Measurements from ENCODE around the gene VEPH1. TPM values are rescaled to one million over a fixed set of nuclear protein-coding genes. Genes with fewer than 3 reads are reported as not detected.

The VEPH1 gene
- total and polyA plus RNA-seq, 9 of the 15 experiments (the other 6 are each of a cell fraction or from before 2014, with no cell fraction given) = 4.5 to 15.6 (median 5.8) TPM

DNA sequence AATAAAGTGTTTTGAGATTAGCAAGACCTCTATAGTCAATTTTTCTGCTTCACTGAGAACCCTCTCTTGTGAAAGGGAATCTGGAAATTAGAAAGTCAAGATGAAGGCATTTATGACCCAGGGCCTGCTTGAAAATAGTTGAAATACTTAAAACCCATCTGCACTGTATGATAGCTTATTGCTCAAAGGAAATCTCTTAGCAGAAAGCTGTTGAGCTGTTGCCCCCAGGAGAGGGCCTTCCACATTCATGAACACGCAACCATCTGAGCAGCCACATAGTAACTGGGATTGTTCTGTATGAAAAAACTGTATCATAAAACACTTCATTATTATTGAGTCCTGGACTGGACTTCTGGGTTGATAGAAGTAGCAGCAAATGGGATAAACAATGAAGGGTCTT lies 173.0 kb downstream of the VEPH1 start:
- no peak for FAIRE-seq

More for the DNA sequence above, 173.0 kb downstream of the VEPH1 start:
- no peaks in the 10 kb centered on the region; a peak in 1 of 5 replicates for H3K27me3 ChIP-seq (ENCODE audit: control insufficient read depth in 2 of 2, insufficient read depth in 2 of 2, low read length in 2 of 2)
- H3K36me3 ChIP-seq (ENCODE audit: control insufficient read depth, insufficient read depth, low read length) = no peaks in the 10 kb centered on the region
- CTCF ChIA-PET (ENCODE audit: low intra/inter-chr PET ratio) = interaction anchor here (0.7 kb wide), 1 partner anchor 1468 kb away, joined by 3 read pairs; no protein-coding TSS in a partner anchor
- H3K9me1 ChIP-seq (ENCODE audit: control insufficient read depth, insufficient read depth, low read length) = no peaks in the 10 kb centered on the region
- no peaks in the 10 kb centered on the region for H3K9me3 ChIP-seq (replicated peaks; ENCODE audit: control insufficient read depth, insufficient read depth, low read depth, low read length)
- DNase-seq (ENCODE audit: extremely low read depth in 1 of 4, low spot score in 3 of 4) (no peak), ATAC-seq (no peak)
- TF ChIP-seq, protein P1, sequence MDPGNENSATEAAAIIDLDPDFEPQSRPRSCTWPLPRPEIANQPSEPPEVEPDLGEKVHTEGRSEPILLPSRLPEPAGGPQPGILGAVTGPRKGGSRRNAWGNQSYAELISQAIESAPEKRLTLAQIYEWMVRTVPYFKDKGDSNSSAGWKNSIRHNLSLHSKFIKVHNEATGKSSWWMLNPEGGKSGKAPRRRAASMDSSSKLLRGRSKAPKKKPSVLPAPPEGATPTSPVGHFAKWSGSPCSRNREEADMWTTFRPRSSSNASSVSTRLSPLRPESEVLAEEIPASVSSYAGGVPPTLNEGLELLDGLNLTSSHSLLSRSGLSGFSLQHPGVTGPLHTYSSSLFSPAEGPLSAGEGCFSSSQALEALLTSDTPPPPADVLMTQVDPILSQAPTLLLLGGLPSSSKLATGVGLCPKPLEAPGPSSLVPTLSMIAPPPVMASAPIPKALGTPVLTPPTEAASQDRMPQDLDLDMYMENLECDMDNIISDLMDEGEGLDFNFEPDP (CRISPR knock-in tag; IDR thresholded peaks at IDR 0.05) = no peak
- TF ChIP-seq, protein P2, sequence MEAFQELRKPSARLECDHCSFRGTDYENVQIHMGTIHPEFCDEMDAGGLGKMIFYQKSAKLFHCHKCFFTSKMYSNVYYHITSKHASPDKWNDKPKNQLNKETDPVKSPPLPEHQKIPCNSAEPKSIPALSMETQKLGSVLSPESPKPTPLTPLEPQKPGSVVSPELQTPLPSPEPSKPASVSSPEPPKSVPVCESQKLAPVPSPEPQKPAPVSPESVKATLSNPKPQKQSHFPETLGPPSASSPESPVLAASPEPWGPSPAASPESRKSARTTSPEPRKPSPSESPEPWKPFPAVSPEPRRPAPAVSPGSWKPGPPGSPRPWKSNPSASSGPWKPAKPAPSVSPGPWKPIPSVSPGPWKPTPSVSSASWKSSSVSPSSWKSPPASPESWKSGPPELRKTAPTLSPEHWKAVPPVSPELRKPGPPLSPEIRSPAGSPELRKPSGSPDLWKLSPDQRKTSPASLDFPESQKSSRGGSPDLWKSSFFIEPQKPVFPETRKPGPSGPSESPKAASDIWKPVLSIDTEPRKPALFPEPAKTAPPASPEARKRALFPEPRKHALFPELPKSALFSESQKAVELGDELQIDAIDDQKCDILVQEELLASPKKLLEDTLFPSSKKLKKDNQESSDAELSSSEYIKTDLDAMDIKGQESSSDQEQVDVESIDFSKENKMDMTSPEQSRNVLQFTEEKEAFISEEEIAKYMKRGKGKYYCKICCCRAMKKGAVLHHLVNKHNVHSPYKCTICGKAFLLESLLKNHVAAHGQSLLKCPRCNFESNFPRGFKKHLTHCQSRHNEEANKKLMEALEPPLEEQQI (IDR thresholded peaks at IDR 0.05) = no peak
- no peak for TF ChIP-seq NCOA2 (IDR thresholded peaks at IDR 0.05; ENCODE audit: partially characterized antibody in 2 of 2)
- TF ChIP-seq TSC22D4 (tag; IDR thresholded peaks at IDR 0.05) = no peak
- no peak for TF ChIP-seq RCOR1 (IDR thresholded peaks at IDR 0.05; ENCODE audit: borderline replicate concordance in 1 of 2, low read depth in 2 of 2, low read length in 2 of 2)
- TF ChIP-seq, protein P3, sequence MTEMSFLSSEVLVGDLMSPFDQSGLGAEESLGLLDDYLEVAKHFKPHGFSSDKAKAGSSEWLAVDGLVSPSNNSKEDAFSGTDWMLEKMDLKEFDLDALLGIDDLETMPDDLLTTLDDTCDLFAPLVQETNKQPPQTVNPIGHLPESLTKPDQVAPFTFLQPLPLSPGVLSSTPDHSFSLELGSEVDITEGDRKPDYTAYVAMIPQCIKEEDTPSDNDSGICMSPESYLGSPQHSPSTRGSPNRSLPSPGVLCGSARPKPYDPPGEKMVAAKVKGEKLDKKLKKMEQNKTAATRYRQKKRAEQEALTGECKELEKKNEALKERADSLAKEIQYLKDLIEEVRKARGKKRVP (CRISPR knock-in tag; IDR thresholded peaks at IDR 0.05) = no peak
- in situ Hi-C loops (cut with MboI) = no loop called here
- no peak overlapping the region for H3K4me2 ChIP-seq (ENCODE audit: insufficient read depth, low read length)
- 57% methylated on average over 1 of the region's 1 CpG for WGBS (ENCODE audit: insufficient coverage, low coverage, missing lambda C conversion rate)
- POLR2A ChIA-PET = interaction anchor here (0.6 to 1.8 kb wide), 5 partner anchors 9 to 89 kb away, joined by 3 to 6 read pairs (median 3); no protein-coding TSS in a partner anchor
- H3K9ac ChIP-seq (ENCODE audit: insufficient read depth in 1 of 2, low read depth in 2 of 2, low read length in 2 of 2) = no peak overlapping the region
- H3K79me2 ChIP-seq (ENCODE audit: control insufficient read depth, insufficient read depth, low read length) = no peaks in the 10 kb centered on the region
- no peak overlapping the region for H3K4me3 ChIP-seq
- intact Hi-C loops (cut with micrococcal nuclease) = no loop called here
- H3K27ac ChIP-seq (ENCODE audit: extremely low read depth, low read depth, low read length) = no peak overlapping the region
- H4K20me1 ChIP-seq (replicated peaks; ENCODE audit: control insufficient read depth, insufficient read depth, low read length) = no peaks in the 10 kb centered on the region
- no TSS peak for BruUV-seq (replicated peaks)
- no peak overlapping the region for H2AFZ ChIP-seq (ENCODE audit: low read depth, low read length)
- H3K4me1 ChIP-seq (replicated peaks in 1 of 2; ENCODE audit: control insufficient read depth in 2 of 2, insufficient read depth in 2 of 2, low read length in 2 of 2) = no peaks in the 10 kb centered on the region
